ENCODE data around the gene TMEM266.

- TF ChIP-seq CTCF (conservative IDR thresholded peaks at IDR 0.05; ENCODE audit: low read depth, low read length) (no peak), POLR2A (IDR thresholded peaks at IDR 0.05; ENCODE audit: low read depth, low read length) (no peak), MAFK (IDR thresholded peaks at IDR 0.05; ENCODE audit: low read depth, low read length) (no peak)
These were observed 59.0 kb downstream of the TMEM266 start for GRCh38 chr15:76118767-76119166.
